K562 (cell line): ENCODE data around the gene SLFN5. TPM values are rescaled to one million over a fixed set of nuclear protein-coding genes. Genes with fewer than 3 reads are reported as not detected.
"Not testable (repeated sequence)": the region's sequence is repeated elsewhere in the genome, so short reads cannot be mapped to it uniquely, and the experiment has no call there.

ENCODE experiments used
- ATAC-seq: fragments of 200-7000 bp; cut with Tn5 transposase; 3 replicates; pipeline ENCODE4 v1.9.1; 2020; ENCODE audit warnings: moderate library complexity
- BruUV-seq: library from RNA; stranded (reverse); fragments of 400-500 nt; replicated peaks from 2 replicates; lab custom pipeline; 2021; lab: Mats Ljungman, UMichigan
- CTCF ChIA-PET: fragments of 300-600 bp; formaldehyde crosslinking; extraction: SDS; loops from one replicate; lab custom pipeline; 2021; ENCODE audit warnings: low intra/inter-chr PET ratio; lab: Yijun Ruan, JAX
- POLR2A ChIA-PET: fragments of 300-600, 350-650 bp; sonication (Branson Sonifier 250); formaldehyde crosslinking; extraction: SDS; loops from one replicate; lab custom pipeline; 2021; ENCODE audit warnings: antibody characterized with exemption, inconsistent platforms; lab: Yijun Ruan, JAX
- DNase-seq, 4 experiments: peaks; one replicate each; pipeline versions ENCODE4 v3.0.0 to v3.0.0-alpha.2; 2011 to 2018; ENCODE audit warnings: low spot score in 3 of 4, mixed read lengths in 3 of 4; ENCODE audit errors: extremely low read depth in 1 of 4
- FAIRE-seq: peaks from 2 replicates; lab custom pipeline; 2011; peaks lifted over from hg19 to GRCh38; lab: Jason Lieb, UNC
- H2AFZ ChIP-seq: 2 replicates; pipeline ENCODE4 v1.6.0; 2011; ENCODE audit warnings: low read depth, low read length, control low read depth, inconsistent platforms
- H3K27ac ChIP-seq: fragments of 200-600 bp; 3 replicates; pipeline ENCODE4 v1.8.0; 2011; ENCODE audit warnings: low read depth, mild to moderate bottlenecking, control low read depth, inconsistent platforms, low read length, moderate library complexity, mixed read lengths; ENCODE audit errors: extremely low read depth
- H3K27me3 ChIP-seq, 2 experiments: fragments of 300-600 bp in 1 of 2; 2 replicates in 1 of 2; 3 replicates in 1 of 2; pipeline versions ENCODE4 v1.6.0 to v1.8.0; 2011; ENCODE audit warnings: inconsistent platforms in 2 of 2, low read length in 2 of 2, mild to moderate bottlenecking in 1 of 2, mixed read lengths in 1 of 2, moderate library complexity in 1 of 2; ENCODE audit not compliant: control insufficient read depth in 2 of 2, insufficient read depth in 2 of 2
- H3K36me3 ChIP-seq: fragments of 300-600 bp; 3 replicates; pipeline ENCODE4 v1.8.0; 2011; ENCODE audit warnings: mild to moderate bottlenecking, low read length, inconsistent platforms; ENCODE audit not compliant: control insufficient read depth, insufficient read depth
- H3K4me1 ChIP-seq, 2 experiments: fragments of 200-600 bp in 1 of 2; replicated peaks in 1 of 2; 2 replicates in 1 of 2; 3 replicates in 1 of 2; pipeline versions ENCODE4 v1.5.1 to v1.8.0; 2011; ENCODE audit warnings: inconsistent platforms in 2 of 2, low read length in 2 of 2, mild to moderate bottlenecking in 1 of 2, mixed read lengths in 1 of 2, moderate library complexity in 1 of 2; ENCODE audit not compliant: control insufficient read depth in 2 of 2, insufficient read depth in 2 of 2
- H3K4me2 ChIP-seq: 2 replicates; pipeline ENCODE4 v1.6.1; 2011; ENCODE audit warnings: low read length, control low read depth, inconsistent platforms, mixed read lengths; ENCODE audit not compliant: insufficient read depth
- H3K4me3 ChIP-seq: fragments of 200-600 bp; sonication (generic), shearing (Covaris generic); 2 replicates; pipeline ENCODE4 v1.5.1; 2016; ENCODE audit warnings: control low read depth, inconsistent platforms
- H3K79me2 ChIP-seq: fragments of 200-600 bp; 3 replicates; pipeline ENCODE4 v1.8.0; 2011; ENCODE audit warnings: low read length, inconsistent platforms; ENCODE audit not compliant: control insufficient read depth, insufficient read depth
- H3K9ac ChIP-seq, 2 experiments: 2 replicates each; pipeline versions ENCODE4 v1.6.0 to v1.6.1; 2011; ENCODE audit warnings: low read depth in 2 of 2, low read length in 2 of 2, control low read depth in 1 of 2, inconsistent platforms in 1 of 2, mild to moderate bottlenecking in 1 of 2, mixed read lengths in 1 of 2; ENCODE audit not compliant: insufficient read depth in 1 of 2
- H3K9me1 ChIP-seq: one replicate; pipeline ENCODE4 v1.6.0; 2011; ENCODE audit warnings: inconsistent platforms, mild to moderate bottlenecking, low read length, moderate library complexity; ENCODE audit not compliant: control insufficient read depth, insufficient read depth
- H3K9me3 ChIP-seq: replicated peaks from 2 replicates; pipeline ENCODE4 v1.5.1; 2011; ENCODE audit warnings: low read depth, low read length, inconsistent platforms; ENCODE audit not compliant: control insufficient read depth, insufficient read depth
- H4K20me1 ChIP-seq: replicated peaks from 2 replicates; pipeline ENCODE4 v1.6.1; 2011; ENCODE audit warnings: low read length, inconsistent platforms, mixed read lengths; ENCODE audit not compliant: control insufficient read depth, insufficient read depth
- HDAC3 ChIP-seq: fragments of 450-650 bp; IDR thresholded peaks from 2 replicates; pipeline ENCODE4 v1.6.1; 2018; ENCODE audit warnings: borderline replicate concordance, mild to moderate bottlenecking, moderate library complexity; ENCODE audit not compliant: partially characterized antibody
- MYNN ChIP-seq, 2 experiments: sonication (generic); formaldehyde crosslinking in 1 of 2; IDR thresholded peaks; 2 replicates each; pipeline versions ENCODE4 v1.5.0 to v1.6.1; 2016 to 2020; ENCODE audit warnings: antibody characterized with exemption in 1 of 2, missing genetic modification reagents in 1 of 2
- OTX1 ChIP-seq: fragments of 450-650 bp; formaldehyde crosslinking; IDR thresholded peaks from 2 replicates; pipeline ENCODE4 v1.4.0; 2022; ENCODE audit warnings: mild to moderate bottlenecking
- ZNF444 ChIP-seq: fragments of 250-450 bp; sonication (Bioruptor Pico); IDR thresholded peaks from 2 replicates; pipeline ENCODE4 v1.4.0; 2020; ENCODE audit warnings: mild to moderate bottlenecking, moderate library complexity
- WGBS: fragments of 100-300 bp; shearing (Covaris generic); methylation state at CpG from one replicate; pipeline ENCODE4 v1.1.6; 2016; ENCODE audit warnings: low coverage, mixed read lengths; ENCODE audit not compliant: insufficient coverage; ENCODE audit errors: missing lambda C conversion rate; 5-methylcytosine and 5-hydroxymethylcytosine counted together
- in situ Hi-C: fragments of 300-500 bp; cut with MboI; formaldehyde crosslinking; loops from 4 replicates; pipeline ENCODE4 v1.15.0; 2018; ENCODE audit warnings: inconsistent platforms, mixed read lengths
- intact Hi-C: fragments of 100-400 bp; cut with micrococcal nuclease; formaldehyde crosslinking; loops from 2 replicates; pipeline ENCODE4 v1.14.2; 2022
- polyA plus RNA-seq, 8 experiments: library from polyadenylated mRNA; depleted of rRNA in 4 of 8; stranded (reverse) in 5 of 8; unstranded in 3 of 8; fragments of >200 nt; fragmentation: Nextera tagmentation in 2 of 8; fragmentation: Illumina TruSeq in 1 of 8; extraction: Ambion mirVana in 2 of 8; extraction: Trizol in 1 of 8; gene quantifications; 2 replicates each; pipeline versions ENCODE4 v1.2.1 to v1.2.3, GENCODE V29; 2011 to 2014; ENCODE audit warnings: inconsistent platforms in 1 of 8, missing spikeins in 1 of 8
- total RNA-seq, 7 experiments: library from RNA; depleted of rRNA in 6 of 7; stranded (reverse); fragments of >200 nt in 6 of 7; fragmentation: Illumina TruSeq in 2 of 7; extraction: Trizol in 2 of 7; gene quantifications; 2 replicates each; pipeline versions ENCODE4 v1.2.1 to v1.2.3, GENCODE V29; 2011 to 2021; ENCODE audit warnings: low replicate concordance in 1 of 7

Gene SLFN5
- total and polyA plus RNA-seq, 9 of the 15 experiments (the other 6 are each of a cell fraction or from before 2014, with no cell fraction given), result under 0.01 to 0.18 (median 0.04) TPM; not detected in 1

GRCh38 chr17:35265566-35266141, 22.8 kb downstream of the SLFN5 start:
- in situ Hi-C loops, result no loop called here
- H3K79me2 ChIP-seq, result no peaks in the 10 kb centered on the region
- H3K36me3 ChIP-seq, result no peaks in the 10 kb centered on the region
- DNase-seq (no peak), FAIRE-seq (no peak)
- BruUV-seq, result no TSS peak
- no peaks in the 10 kb centered on the region for H3K9me1 ChIP-seq
- ChIA-PET CTCF (no interaction called here), POLR2A (no interaction called here)
- WGBS, result 6% methylated on average over 11 of the region's 11 CpGs
- H3K4me3 ChIP-seq, result no peak overlapping the region
- intact Hi-C loops, result no loop called here
- no peaks in the 10 kb centered on the region for H3K4me1 ChIP-seq
- no peaks in the 10 kb centered on the region for H3K9me3 ChIP-seq
- no peak overlapping the region for H2AFZ ChIP-seq
- TF ChIP-seq ZNF444 (CRISPR knock-in tag), result no peak
- TF ChIP-seq HDAC3, result no peak
- no peak for TF ChIP-seq OTX1
- TF ChIP-seq, all 486 proteins: peak for 0
- Histone ChIP-seq H3K27ac (no peak overlapping the region), H3K27me3 (peaks cover 5 to 10% of the 10 kb centered on the region in 2 experiments; a peak in 4 of 5 replicates), H4K20me1 (no peaks in the 10 kb centered on the region), H3K4me2 (no peak overlapping the region), H3K9ac (no peak overlapping the region)
- ATAC-seq, result no peak

GRCh38 chr17:35274167-35275066, 31.5 kb downstream of the SLFN5 start:
- H3K4me1 ChIP-seq, H3K27ac ChIP-seq, FAIRE-seq, H3K9me3 ChIP-seq, H3K4me2 ChIP-seq, BruUV-seq, H2AFZ ChIP-seq, H4K20me1 ChIP-seq, intact Hi-C loops, in situ Hi-C loops, CTCF ChIA-PET, H3K9me1 ChIP-seq, POLR2A ChIA-PET, H3K79me2 ChIP-seq, ATAC-seq, H3K9ac ChIP-seq, H3K4me3 ChIP-seq, H3K36me3 ChIP-seq, H3K27me3 ChIP-seq, DNase-seq: not testable (repeated sequence)
- 0% methylated on average over 10 of the region's 13 CpGs for WGBS
- TF ChIP-seq MYNN (IDR thresholded peaks at IDR 0.05) (peak; percentile 95), MYNN (CRISPR knock-in tag; IDR thresholded peaks at IDR 0.05) (peak; percentile 68; the same call in 1 of the 2 replicates)
